SK-N-SH (cell line): ENCODE results near the gene CLEC19A. TPM values are rescaled to one million over a fixed set of nuclear protein-coding genes. Genes with fewer than 3 reads are reported as not detected.

Source experiments
- CTCF ChIA-PET: fragments of 300-600, 350-600 bp; formaldehyde crosslinking; extraction: SDS; loops from one replicate; lab custom pipeline; 2021; lab: Yijun Ruan, JAX
- POLR2A ChIA-PET: fragments of 350-600 bp; sonication (Branson Sonifier 250); formaldehyde crosslinking; extraction: SDS; loops from one replicate; lab custom pipeline; 2020; ENCODE audit warnings: antibody characterized with exemption, inconsistent platforms; lab: Yijun Ruan, JAX
- DNase-seq: peaks from one replicate; pipeline ENCODE4 v3.0.0; 2012
- H2AFZ ChIP-seq: fragments of 200-600 bp; sonication (generic); 2 replicates; pipeline ENCODE4 v1.8.1; 2016; ENCODE audit warnings: antibody characterized with exemption, mild to moderate bottlenecking, low read depth
- H3F3A ChIP-seq: fragments of 200-600 bp; sonication (generic); replicated peaks from 2 replicates; pipeline ENCODE3; 2016; ENCODE audit warnings: antibody characterized with exemption, mild to moderate bottlenecking; ENCODE audit not compliant: insufficient read depth
- H3K27ac ChIP-seq, 2 experiments: fragments of 200-500 bp in 1 of 2; fragments of 200-600 bp in 1 of 2; sonication (Bioruptor generic) in 1 of 2; sonication (generic), shearing (Covaris generic) in 1 of 2; 2 replicates each; pipeline versions ENCODE4 v1.5.1 to v1.6.1; 2014 to 2016; ENCODE audit warnings: low read depth in 2 of 2, inconsistent platforms in 1 of 2, low read length in 1 of 2, mild to moderate bottlenecking in 1 of 2, mixed read lengths in 1 of 2
- H3K27me3 ChIP-seq: fragments of 200-600 bp; sonication (generic), shearing (Covaris generic); 2 replicates; pipeline ENCODE4 v1.6.1; 2016; ENCODE audit warnings: mixed run types; ENCODE audit not compliant: insufficient read depth
- H3K36me3 ChIP-seq, 2 experiments: fragments of 200-500 bp in 1 of 2; fragments of 200-600 bp in 1 of 2; sonication (Bioruptor generic) in 1 of 2; sonication (generic) in 1 of 2; replicated peaks in 1 of 2; 2 replicates each; pipeline versions ENCODE3 to v1.5.1; 2014 to 2016; ENCODE audit warnings: low read length in 1 of 2, mild to moderate bottlenecking in 1 of 2; ENCODE audit not compliant: insufficient read depth in 2 of 2, control insufficient read depth in 1 of 2
- H3K4me1 ChIP-seq, 2 experiments: fragments of 200-500 bp in 1 of 2; fragments of 200-600 bp in 1 of 2; sonication (Bioruptor generic) in 1 of 2; sonication (generic), shearing (Covaris generic) in 1 of 2; 2 replicates each; pipeline versions ENCODE4 v1.5.1 to v1.6.1; 2014 to 2016; ENCODE audit warnings: low read depth in 1 of 2, low read length in 1 of 2, mixed run types in 1 of 2; ENCODE audit not compliant: insufficient read depth in 2 of 2, control insufficient read depth in 1 of 2
- H3K4me2 ChIP-seq: fragments of 200-600 bp; sonication (generic), shearing (Covaris generic); 2 replicates; pipeline ENCODE4 v1.6.1; 2017; ENCODE audit warnings: mixed run types
- H3K4me3 ChIP-seq, 2 experiments: fragments of 200-500 bp in 1 of 2; fragments of 200-600 bp in 1 of 2; sonication (Bioruptor generic) in 1 of 2; sonication (generic), shearing (Covaris generic) in 1 of 2; 2 replicates each; pipeline versions ENCODE4 v1.5.1 to v1.8.1; 2014 to 2016; ENCODE audit warnings: low read depth in 2 of 2, inconsistent platforms in 1 of 2, low read length in 1 of 2, mild to moderate bottlenecking in 1 of 2, mixed read lengths in 1 of 2, moderate library complexity in 1 of 2
- H3K79me2 ChIP-seq: fragments of 200-600 bp; sonication (generic); 2 replicates; pipeline ENCODE4 v1.8.1; 2017; ENCODE audit warnings: mild to moderate bottlenecking; ENCODE audit not compliant: insufficient read depth
- H3K9ac ChIP-seq: fragments of 200-600 bp; sonication (generic); 2 replicates; pipeline ENCODE4 v1.6.1; 2017; ENCODE audit warnings: mixed run types
- H3K9me2 ChIP-seq: fragments of 200-600 bp; sonication (generic); 2 replicates; pipeline ENCODE4 v1.6.1; 2017; ENCODE audit warnings: mixed run types
- H3K9me3 ChIP-seq: fragments of 200-600 bp; sonication (generic); 2 replicates; pipeline ENCODE4 v1.6.1; 2017; ENCODE audit warnings: mixed run types, mild to moderate bottlenecking, moderate library complexity
- H4K20me1 ChIP-seq: fragments of 200-600 bp; sonication (generic); 2 replicates; pipeline ENCODE4 v1.6.1; 2017; ENCODE audit warnings: mild to moderate bottlenecking, mixed run types; ENCODE audit not compliant: insufficient read depth
- CTCF ChIP-seq: fragments of 200-600 bp; sonication (generic); IDR thresholded peaks from 2 replicates; pipeline ENCODE4 v1.6.1; 2017; ENCODE audit warnings: antibody characterized with exemption, mild to moderate bottlenecking, moderate library complexity
- ELF1 ChIP-seq: IDR thresholded peaks from 2 replicates; pipeline ENCODE4 v1.4.0; 2012
- EP300 ChIP-seq, 2 experiments: IDR thresholded peaks; 2 replicates each; pipeline versions ENCODE4 v1.4.0 to v1.6.1; 2012; ENCODE audit warnings: borderline replicate concordance in 1 of 2, low read depth in 1 of 2, low read length in 1 of 2
- FOXM1 ChIP-seq: IDR thresholded peaks from 2 replicates; pipeline ENCODE4 v1.4.0; 2012; ENCODE audit warnings: low read depth, mild to moderate bottlenecking
- GATA2 ChIP-seq: sonication (generic); formaldehyde crosslinking; IDR thresholded peaks from 2 replicates; pipeline ENCODE4 v1.5.0; 2020; ENCODE audit warnings: mild to moderate bottlenecking, missing genetic modification reagents
- JUND ChIP-seq: IDR thresholded peaks from 2 replicates; pipeline ENCODE4 v1.4.0; 2012
- NFIC ChIP-seq: IDR thresholded peaks from 2 replicates; pipeline ENCODE4 v1.4.0; 2012; ENCODE audit warnings: borderline replicate concordance
- NRF1 ChIP-seq: IDR thresholded peaks from 2 replicates; pipeline ENCODE4 v1.6.1; 2012; ENCODE audit warnings: low read depth, mild to moderate bottlenecking, low read length
- RXRA ChIP-seq: IDR thresholded peaks from 2 replicates; pipeline ENCODE4 v1.4.0; 2012; ENCODE audit warnings: low read depth, mild to moderate bottlenecking, borderline replicate concordance
- SMC3 ChIP-seq: IDR thresholded peaks from 2 replicates; pipeline ENCODE4 v1.6.1; 2012; ENCODE audit warnings: low read depth, low read length, improper control_type of control experiment
- TEAD4 ChIP-seq: IDR thresholded peaks from 2 replicates; pipeline ENCODE4 v1.4.0; 2012; ENCODE audit warnings: mild to moderate bottlenecking, borderline replicate concordance; ENCODE audit not compliant: insufficient read depth
- YY1 ChIP-seq: IDR thresholded peaks from 2 replicates; pipeline ENCODE4 v1.4.0; 2012; ENCODE audit warnings: low read depth, mild to moderate bottlenecking
- WGBS: methylation state at CpG from one replicate; pipeline ENCODE4 v1.1.6; 2017; ENCODE audit warnings: low lambda C conversion rate; 5-methylcytosine and 5-hydroxymethylcytosine counted together
- polyA plus RNA-seq, 3 experiments: library from polyadenylated mRNA; depleted of rRNA; stranded (reverse); fragments of >200 nt; gene quantifications; 2 replicates each; pipeline ENCODE4 v1.2.3, GENCODE V29; 2012
- TF ChIP-seq, protein P1 (sequence below): IDR thresholded peaks from 2 replicates; pipeline ENCODE4 v1.4.0; 2012; ENCODE audit warnings: low read depth
- TF ChIP-seq, protein P2 (sequence below): fragments of 150-350 bp; IDR thresholded peaks from 2 replicates; pipeline ENCODE4 v1.6.1; 2016; ENCODE audit warnings: mild to moderate bottlenecking, low read depth, low read length
- TF ChIP-seq, protein P3 (sequence below): IDR thresholded peaks from 2 replicates; pipeline ENCODE4 v1.4.0; 2012; ENCODE audit warnings: low read depth, borderline replicate concordance

Gene CLEC19A
- polyA plus RNA-seq, 1 of the 3 experiments (the other 2 are of a cell fraction), result not detected

DNA sequence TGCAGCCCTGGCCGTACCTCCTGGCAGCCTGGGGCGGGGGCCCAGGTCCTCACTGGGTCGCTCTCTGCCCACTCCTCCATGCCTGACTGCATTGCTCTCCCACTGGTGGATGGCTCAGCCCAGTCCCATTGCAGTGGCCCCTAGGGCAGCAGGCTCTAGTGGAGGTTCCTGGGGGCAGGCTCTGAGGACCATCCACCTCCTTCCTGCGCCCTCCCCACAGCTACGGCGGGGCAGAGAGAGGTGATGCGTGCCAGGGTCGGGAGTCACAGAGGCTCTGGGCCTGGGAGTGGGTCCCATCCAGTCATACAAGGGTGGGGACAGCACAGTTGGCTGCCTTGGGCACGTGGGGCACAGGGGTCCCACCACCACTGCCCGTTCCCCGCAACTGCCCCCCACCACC is 44.0 kb upstream of the CLEC19A start:
- WGBS, result 100% methylated on average over 2 of the region's 11 CpGs
- POLR2A ChIA-PET, result no interaction called here
- no peak overlapping the region for H3K27ac ChIP-seq
- TF ChIP-seq EP300 (IDR thresholded peaks at IDR 0.05; ENCODE audit: borderline replicate concordance in 1 of 2, low read depth in 1 of 2, low read length in 1 of 2) (no peak), CTCF (no peak)
- H3K9me2 ChIP-seq, result no peaks in the 10 kb centered on the region
- no peaks in the 10 kb centered on the region for H3K36me3 ChIP-seq
- no peak for DNase-seq
- no peak overlapping the region for H3K9ac ChIP-seq
- H3F3A ChIP-seq, result no peaks in the 10 kb centered on the region
- no peaks in the 10 kb centered on the region for H3K9me3 ChIP-seq
- H3K4me2 ChIP-seq, result no peak overlapping the region
- no peaks in the 10 kb centered on the region for H3K27me3 ChIP-seq
- no peaks in the 10 kb centered on the region for H4K20me1 ChIP-seq
- H2AFZ ChIP-seq, result no peak overlapping the region
- CTCF ChIA-PET, result no interaction called here
- no peaks in the 10 kb centered on the region for H3K4me1 ChIP-seq
- H3K4me3 ChIP-seq, result no peak overlapping the region
- no peaks in the 10 kb centered on the region for H3K79me2 ChIP-seq

DNA sequence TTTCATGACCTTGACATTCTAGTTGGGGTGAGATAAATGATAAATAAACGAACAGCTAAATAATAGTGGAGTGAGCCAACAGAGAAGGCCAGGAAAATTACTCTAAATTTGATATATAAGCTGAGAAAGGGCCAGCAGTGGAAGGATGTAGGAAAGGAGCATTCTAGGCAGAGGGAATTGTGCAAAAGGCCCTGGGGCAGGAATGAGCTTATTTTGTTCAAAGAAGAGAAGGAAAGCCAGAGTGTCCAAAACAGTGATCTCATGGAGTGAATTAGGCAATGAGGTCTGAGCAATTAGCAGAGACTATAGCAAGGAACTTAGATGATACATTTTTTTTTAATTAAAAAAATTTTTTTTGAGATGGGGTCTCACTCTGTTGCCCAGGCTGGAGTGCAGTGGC is 43.3 kb upstream of the CLEC19A start:
- Histone ChIP-seq H3K79me2 (no peaks in the 10 kb centered on the region), H3K4me2 (no peak overlapping the region), H3K4me1 (no peaks in the 10 kb centered on the region), H3K27me3 (no peaks in the 10 kb centered on the region), H3K9ac (no peak overlapping the region), H3K9me2 (no peaks in the 10 kb centered on the region), H3K9me3 (no peaks in the 10 kb centered on the region), H3K36me3 (no peaks in the 10 kb centered on the region), H2AFZ (no peak overlapping the region), H3K4me3 (no peak overlapping the region), H3K27ac (no peak overlapping the region), H4K20me1 (no peaks in the 10 kb centered on the region), H3F3A (no peaks in the 10 kb centered on the region)
- CTCF ChIA-PET, result interaction anchor here (0.7 to 1.2 kb wide), 2 partner anchors 10 to 288 kb away, joined by 3 to 4 read pairs; no protein-coding TSS in a partner anchor
- TF ChIP-seq TEAD4, result no peak
- TF ChIP-seq, protein P1, sequence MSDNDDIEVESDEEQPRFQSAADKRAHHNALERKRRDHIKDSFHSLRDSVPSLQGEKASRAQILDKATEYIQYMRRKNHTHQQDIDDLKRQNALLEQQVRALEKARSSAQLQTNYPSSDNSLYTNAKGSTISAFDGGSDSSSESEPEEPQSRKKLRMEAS, result no peak
- no peak for TF ChIP-seq ELF1
- no peak for TF ChIP-seq FOXM1
- TF ChIP-seq NRF1, result no peak
- no peak for TF ChIP-seq SMC3
- no peak for TF ChIP-seq JUND
- no peak for TF ChIP-seq NFIC
- POLR2A ChIA-PET, result no interaction called here
- DNase-seq, result no peak
- WGBS, result 2% methylated on average over 1 of the region's 1 CpG

GRCh38 chr16:19242987-19243575 is 42.5 kb upstream of the CLEC19A start:
- ChIA-PET POLR2A (no interaction called here), CTCF (interaction anchor here (1.2 kb wide), 1 partner anchor 9 kb away, joined by 3 read pairs; no protein-coding TSS in a partner anchor)
- Histone ChIP-seq H3K36me3 (no peaks in the 10 kb centered on the region), H3K4me3 (no peak overlapping the region), H2AFZ (no peak overlapping the region), H3K27ac (no peak overlapping the region), H3K9me2 (no peaks in the 10 kb centered on the region), H3K79me2 (no peaks in the 10 kb centered on the region), H3F3A (no peaks in the 10 kb centered on the region), H3K9ac (no peak overlapping the region), H3K4me1 (no peaks in the 10 kb centered on the region), H3K4me2 (no peak overlapping the region), H3K27me3 (no peaks in the 10 kb centered on the region), H3K9me3 (no peaks in the 10 kb centered on the region), H4K20me1 (no peaks in the 10 kb centered on the region)
- no peak for DNase-seq
- 26% methylated on average over 3 of the region's 3 CpGs for WGBS
- TF ChIP-seq GATA2 (CRISPR knock-in tag) (no peak), YY1 (no peak), FOXM1 (no peak), TEAD4 (no peak), RXRA (no peak), EP300 (IDR thresholded peaks at IDR 0.05; ENCODE audit: borderline replicate concordance in 1 of 2, low read depth in 1 of 2, low read length in 1 of 2) (no peak), SMC3 (no peak)
- TF ChIP-seq, protein P2, sequence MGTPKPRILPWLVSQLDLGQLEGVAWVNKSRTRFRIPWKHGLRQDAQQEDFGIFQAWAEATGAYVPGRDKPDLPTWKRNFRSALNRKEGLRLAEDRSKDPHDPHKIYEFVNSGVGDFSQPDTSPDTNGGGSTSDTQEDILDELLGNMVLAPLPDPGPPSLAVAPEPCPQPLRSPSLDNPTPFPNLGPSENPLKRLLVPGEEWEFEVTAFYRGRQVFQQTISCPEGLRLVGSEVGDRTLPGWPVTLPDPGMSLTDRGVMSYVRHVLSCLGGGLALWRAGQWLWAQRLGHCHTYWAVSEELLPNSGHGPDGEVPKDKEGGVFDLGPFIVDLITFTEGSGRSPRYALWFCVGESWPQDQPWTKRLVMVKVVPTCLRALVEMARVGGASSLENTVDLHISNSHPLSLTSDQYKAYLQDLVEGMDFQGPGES, result no peak
- TF ChIP-seq, protein P1, result no peak
- TF ChIP-seq, protein P3, sequence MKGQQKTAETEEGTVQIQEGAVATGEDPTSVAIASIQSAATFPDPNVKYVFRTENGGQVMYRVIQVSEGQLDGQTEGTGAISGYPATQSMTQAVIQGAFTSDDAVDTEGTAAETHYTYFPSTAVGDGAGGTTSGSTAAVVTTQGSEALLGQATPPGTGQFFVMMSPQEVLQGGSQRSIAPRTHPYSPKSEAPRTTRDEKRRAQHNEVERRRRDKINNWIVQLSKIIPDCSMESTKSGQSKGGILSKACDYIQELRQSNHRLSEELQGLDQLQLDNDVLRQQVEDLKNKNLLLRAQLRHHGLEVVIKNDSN, result no peak
